ENCODE results near the gene CDH24.

GRCh38 chr14:23101213-23101970 is 44.1 kb upstream of the CDH24 start:
- TF ChIP-seq RAD21 (IDR thresholded peaks at IDR 0.05; ENCODE audit: low read length) (no peak), ELK1 (IDR thresholded peaks at IDR 0.05; ENCODE audit: borderline replicate concordance, low read depth, low read length) (no peak), POLR2A (IDR thresholded peaks at IDR 0.05; ENCODE audit: low read depth, low read length) (no peak), FOS (IDR thresholded peaks at IDR 0.05; ENCODE audit: low read depth, low read length) (no peak)
- TF ChIP-seq, protein P1, sequence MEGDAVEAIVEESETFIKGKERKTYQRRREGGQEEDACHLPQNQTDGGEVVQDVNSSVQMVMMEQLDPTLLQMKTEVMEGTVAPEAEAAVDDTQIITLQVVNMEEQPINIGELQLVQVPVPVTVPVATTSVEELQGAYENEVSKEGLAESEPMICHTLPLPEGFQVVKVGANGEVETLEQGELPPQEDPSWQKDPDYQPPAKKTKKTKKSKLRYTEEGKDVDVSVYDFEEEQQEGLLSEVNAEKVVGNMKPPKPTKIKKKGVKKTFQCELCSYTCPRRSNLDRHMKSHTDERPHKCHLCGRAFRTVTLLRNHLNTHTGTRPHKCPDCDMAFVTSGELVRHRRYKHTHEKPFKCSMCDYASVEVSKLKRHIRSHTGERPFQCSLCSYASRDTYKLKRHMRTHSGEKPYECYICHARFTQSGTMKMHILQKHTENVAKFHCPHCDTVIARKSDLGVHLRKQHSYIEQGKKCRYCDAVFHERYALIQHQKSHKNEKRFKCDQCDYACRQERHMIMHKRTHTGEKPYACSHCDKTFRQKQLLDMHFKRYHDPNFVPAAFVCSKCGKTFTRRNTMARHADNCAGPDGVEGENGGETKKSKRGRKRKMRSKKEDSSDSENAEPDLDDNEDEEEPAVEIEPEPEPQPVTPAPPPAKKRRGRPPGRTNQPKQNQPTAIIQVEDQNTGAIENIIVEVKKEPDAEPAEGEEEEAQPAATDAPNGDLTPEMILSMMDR (conservative IDR thresholded peaks at IDR 0.05; ENCODE audit: low read depth, low read length): no peak

Measured in IMR-90 (cell line).